Esophagus (tissue), 2 donors: ENCODE measurements around the gene CA11. TPM values are rescaled to one million over a fixed set of nuclear protein-coding genes. Genes with fewer than 3 reads are reported as not detected.

ENCODE experiments used
- H3K27ac ChIP-seq, 2 donors: one replicate each; pipeline ENCODE4 v1.5.1; 2013; ENCODE audit warnings: low read depth in 2 of 2, mild to moderate bottlenecking in 2 of 2, inconsistent platforms in 1 of 2, low read length in 1 of 2, moderate library complexity in 1 of 2
- H3K27me3 ChIP-seq, 2 donors: one replicate each; pipeline ENCODE4 v1.6.1; 2013; ENCODE audit warnings: low read length in 2 of 2, control low read depth in 1 of 2, mild to moderate bottlenecking in 1 of 2; ENCODE audit not compliant: insufficient read depth in 2 of 2, control insufficient read depth in 1 of 2
- H3K36me3 ChIP-seq, 2 donors: one replicate each; pipeline ENCODE4 v1.6.1; 2013; ENCODE audit warnings: low read length in 1 of 2; ENCODE audit not compliant: control insufficient read depth in 2 of 2, insufficient read depth in 2 of 2
- H3K4me1 ChIP-seq, 2 donors: one replicate each; pipeline ENCODE4 v1.6.1; 2013; ENCODE audit warnings: low read length in 1 of 2; ENCODE audit not compliant: control insufficient read depth in 2 of 2, insufficient read depth in 2 of 2
- H3K4me3 ChIP-seq, 2 donors: one replicate each; pipeline ENCODE4 v1.5.1; 2013; ENCODE audit warnings: low read length in 2 of 2, mild to moderate bottlenecking in 2 of 2, low read depth in 1 of 2, moderate library complexity in 1 of 2
- H3K9me3 ChIP-seq, 2 donors: one replicate each; pipeline ENCODE4 v1.6.1; 2013; ENCODE audit warnings: mild to moderate bottlenecking in 2 of 2, low read depth in 1 of 2, low read length in 1 of 2, moderate library complexity in 1 of 2; ENCODE audit not compliant: control insufficient read depth in 2 of 2, insufficient read depth in 1 of 2
- WGBS, 2 donors: extraction: QIAGEN DNeasy Blood & Tissue Kit; methylation state at CpG; one replicate each; pipeline ENCODE4 v1.1.7; 2013; 5-methylcytosine and 5-hydroxymethylcytosine counted together
- polyA plus RNA-seq, 2 donors: library from polyadenylated mRNA; stranded (reverse); fragments of 200-250 nt; gene quantifications; one replicate each; pipeline ENCODE4 v1.2.3, GENCODE V29; 2013
- donor health status: healthy with polysubstance abuse.
- donor health status: Bipolar disorder and iron deficiency.

Gene CA11
- polyA plus RNA-seq, 2 donors: 6.8 to 12.7 TPM

DNA sequence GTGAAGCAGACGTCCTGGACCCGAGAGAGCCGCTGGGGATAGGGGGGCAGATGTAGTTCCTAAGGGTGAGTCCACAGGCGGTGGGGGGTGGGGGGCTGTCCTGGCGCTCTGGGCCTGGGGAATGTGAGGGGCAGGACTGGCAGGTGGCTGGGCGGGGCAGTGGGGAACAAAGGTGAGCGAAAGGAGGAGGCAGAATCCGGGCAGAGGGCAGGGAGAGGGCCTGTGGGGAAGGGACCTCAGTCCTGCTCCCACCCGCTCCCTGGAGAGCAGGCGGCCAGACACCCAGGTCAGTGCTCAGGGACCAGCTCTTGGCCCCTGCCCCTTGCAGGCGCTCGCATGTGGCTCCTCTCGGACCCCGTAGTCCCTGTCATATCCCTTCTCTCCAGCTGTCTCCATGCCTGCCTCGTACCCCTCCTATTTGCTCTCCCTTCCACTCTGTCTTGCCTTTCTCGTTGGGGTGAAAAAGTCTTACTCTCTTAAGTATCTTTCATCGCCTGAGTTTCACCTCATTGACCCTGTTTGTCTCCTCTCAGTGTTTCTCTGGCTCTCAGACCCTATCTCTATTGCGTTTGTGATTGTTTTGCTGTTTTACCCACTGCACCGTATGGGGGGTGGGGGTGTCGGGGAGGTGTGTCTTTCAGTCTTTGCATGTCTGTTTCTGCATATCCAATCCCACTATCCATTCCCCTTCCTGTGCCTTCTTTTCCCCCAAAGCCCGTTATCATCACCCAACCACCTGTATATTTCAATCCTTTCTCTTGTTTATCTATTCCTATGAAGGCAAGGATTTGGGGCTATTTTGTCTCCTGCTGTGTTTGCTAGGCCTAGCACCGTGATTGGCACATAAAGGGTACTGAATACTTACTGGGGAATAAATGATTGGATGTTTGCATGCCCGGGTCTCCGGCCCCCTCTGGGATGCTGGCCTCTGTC, 20.9 kb downstream of the CA11 start:
- Histone ChIP-seq H3K4me3 (no peak overlapping the region), H3K9me3 (no peaks in the 10 kb centered on the region), H3K27ac (peak overlapping the region; percentile 69 to 88), H3K4me1 (peaks cover 0 to 17% of the 10 kb centered on the region in 2 donors), H3K27me3 (no peaks in the 10 kb centered on the region), H3K36me3 (peaks cover 0 to 6% of the 10 kb centered on the region in 2 donors)
- WGBS, 2 donors: 51% methylated on average over 24 of the region's 24 CpGs

DNA sequence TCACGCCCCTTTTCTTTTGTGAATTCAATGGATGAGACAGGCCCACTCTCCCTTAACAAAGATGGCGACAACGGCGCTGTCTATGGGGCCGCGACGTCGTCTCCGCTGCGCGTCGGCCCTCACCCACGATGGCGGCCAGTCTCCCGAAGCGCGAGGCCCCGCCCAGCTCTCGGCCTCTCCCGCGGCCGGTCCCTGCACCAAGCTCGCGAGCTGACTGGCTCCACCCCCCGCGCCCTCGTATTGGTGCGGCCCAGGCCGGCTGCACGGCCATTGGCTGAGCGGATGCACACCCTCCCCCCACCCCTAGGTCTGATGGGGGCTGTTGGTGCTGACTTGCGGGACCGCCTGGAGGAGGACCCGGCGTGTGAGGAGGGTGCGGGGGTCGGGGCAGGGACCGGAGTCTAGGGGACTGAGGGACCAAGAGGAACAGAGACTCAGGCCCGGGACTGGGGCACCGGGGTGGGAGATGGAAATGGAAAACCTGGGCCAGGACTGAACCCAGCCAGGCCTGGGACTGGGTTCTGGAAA, 21.9 kb downstream of the CA11 start:
- Histone ChIP-seq H3K9me3 (no peaks in the 10 kb centered on the region), H3K4me1 (peaks cover 0 to 14% of the 10 kb centered on the region in 2 donors), H3K4me3 (peak overlapping the region; percentile 48 to 53), H3K27me3 (no peaks in the 10 kb centered on the region), H3K36me3 (peaks cover 0 to 2% of the 10 kb centered on the region in 2 donors), H3K27ac (peak overlapping the region; percentile 79 to 88)
- 1% methylated on average over 40 of the region's 40 CpGs for WGBS, 2 donors

DNA sequence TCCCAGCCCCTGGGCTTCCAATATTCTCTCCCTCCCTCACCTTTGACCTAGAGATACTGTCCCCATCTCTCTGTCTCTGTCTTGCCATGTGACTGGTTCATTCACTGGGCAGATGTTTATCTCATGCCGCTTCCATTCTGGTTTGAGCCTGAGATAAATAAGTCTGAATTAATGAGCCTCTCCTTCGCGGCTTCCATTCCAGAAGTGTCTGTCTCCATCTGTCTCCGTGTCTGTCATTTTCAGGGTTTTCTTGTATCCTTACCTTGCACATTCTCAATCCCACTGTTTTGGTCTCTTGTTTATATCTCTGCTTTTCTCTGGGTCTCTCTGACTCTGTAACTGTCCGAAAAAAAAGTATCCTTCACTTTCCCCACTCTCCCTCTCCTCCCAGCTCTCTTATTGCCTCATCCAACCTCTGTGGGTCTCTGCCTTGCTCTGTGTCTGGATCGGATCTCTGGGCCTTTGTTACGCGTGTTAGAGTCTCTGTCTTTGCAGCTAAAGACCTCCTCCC, 22.4 kb downstream of the CA11 start:
- WGBS, 2 donors: 18 to 21% methylated on average over 8 of the region's 8 CpGs
- H3K4me3 ChIP-seq: peak overlapping the region; percentile 23 to 48
- no peaks in the 10 kb centered on the region for H3K27me3 ChIP-seq
- peaks cover 0 to 14% of the 10 kb centered on the region in 2 donors for H3K4me1 ChIP-seq
- H3K27ac ChIP-seq: peak overlapping the region; percentile 79 to 88
- peaks cover 0 to 2% of the 10 kb centered on the region in 2 donors for H3K36me3 ChIP-seq
- H3K9me3 ChIP-seq: no peaks in the 10 kb centered on the region

DNA sequence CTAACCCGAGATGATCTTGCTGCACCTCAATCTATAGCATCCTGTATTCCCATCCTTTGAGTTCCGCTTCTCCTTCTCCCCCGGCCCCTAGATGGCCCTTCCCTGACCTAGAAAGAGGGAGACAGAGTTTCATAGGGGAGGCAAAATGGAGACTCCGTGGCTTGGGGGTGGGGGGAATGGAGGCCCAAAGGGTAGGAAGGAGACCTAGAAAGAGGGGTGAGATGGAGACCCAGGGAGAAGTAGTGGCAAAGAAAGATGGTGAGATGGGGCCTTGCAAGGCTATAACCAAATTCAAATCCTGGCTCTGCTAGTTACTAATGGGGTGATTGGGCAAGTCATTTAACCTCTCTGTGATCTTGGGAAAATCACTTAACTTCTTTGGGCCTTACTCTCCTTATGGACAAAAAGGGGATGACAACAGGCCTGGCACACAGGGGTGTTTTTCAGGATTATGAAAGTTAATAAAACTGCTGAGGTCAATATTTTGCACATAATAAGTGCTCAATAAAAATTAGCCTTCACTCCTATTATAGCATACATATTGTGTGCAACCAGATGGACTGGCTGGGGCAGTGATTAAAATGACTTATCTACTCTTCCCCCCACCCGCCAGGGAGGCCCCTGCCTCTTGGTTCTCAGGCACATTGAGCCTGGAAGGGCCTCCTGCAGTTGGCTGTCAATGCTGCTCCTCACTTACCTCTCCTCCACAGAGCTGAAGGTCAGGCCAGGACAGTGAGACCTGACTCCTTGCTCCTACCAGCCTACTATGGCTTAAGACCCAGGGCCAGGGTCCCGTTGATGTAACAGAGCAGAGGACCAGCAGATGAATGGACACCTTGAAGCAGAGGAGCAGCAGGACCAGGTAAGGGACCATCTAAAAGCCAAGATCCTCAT, 26.0 kb downstream of the CA11 start:
- 27 to 30% methylated on average over 6 of the region's 6 CpGs for WGBS, 2 donors
- H3K27me3 ChIP-seq: no peaks in the 10 kb centered on the region
- peaks cover 0 to 22% of the 10 kb centered on the region in 2 donors for H3K4me1 ChIP-seq
- peak overlapping the region; percentile 48 to 91 for H3K4me3 ChIP-seq
- no peaks in the 10 kb centered on the region for H3K9me3 ChIP-seq
- peak overlapping the region; percentile 93 to 98 for H3K27ac ChIP-seq
- peaks cover 11 to 28% of the 10 kb centered on the region in 2 donors for H3K36me3 ChIP-seq

DNA sequence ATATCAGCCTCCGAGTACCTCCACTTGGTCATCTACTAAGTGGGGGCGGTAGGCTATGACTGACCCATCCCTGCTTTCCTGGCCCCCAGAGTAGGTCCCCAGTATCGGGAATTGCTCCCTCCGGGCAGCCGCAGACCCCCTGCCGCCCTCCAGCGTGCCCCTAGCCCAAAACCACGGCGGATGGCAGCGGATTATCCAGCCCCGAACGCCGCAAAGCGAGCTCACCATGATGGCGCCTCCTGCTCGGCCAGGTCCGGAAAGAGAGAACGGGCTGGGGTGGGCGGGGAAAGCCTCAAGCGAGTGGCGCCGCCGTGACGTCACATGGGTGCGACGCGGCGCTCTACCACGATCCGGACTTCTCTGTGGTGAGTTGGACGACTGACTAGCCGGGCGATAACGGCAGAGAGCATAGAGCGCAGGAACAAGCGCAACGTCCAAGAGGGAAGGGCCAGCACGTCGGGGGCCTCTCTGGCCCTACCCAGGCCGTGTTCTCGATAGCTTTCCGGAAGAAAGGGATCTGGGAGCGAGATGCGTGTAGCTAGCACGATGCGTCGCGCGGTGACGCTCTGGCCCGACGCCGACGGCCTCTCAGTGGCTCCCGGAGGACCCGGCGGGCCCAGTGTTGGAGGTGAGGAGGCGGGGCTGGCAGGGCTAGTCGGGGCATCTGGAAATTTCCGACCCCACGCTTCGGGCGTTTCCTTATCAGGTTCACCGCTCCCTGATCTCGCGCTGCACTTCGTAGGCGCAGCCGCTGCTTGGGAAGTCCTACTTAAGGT, 26.9 kb downstream of the CA11 start, which contains the start of the genes RPL18 and SPHK2:
TSS of gene RPL18 (minus strand) at position 263 of the 776 bp plus-strand sequence. CDS start at position 228, 35 bp downstream.
TSS of gene SPHK2 (plus strand) at position 591 of the 776 bp plus-strand sequence. CDS start 1,009 bp downstream, outside the sequence.
- Histone ChIP-seq H3K27ac (peak within 1 kb of the TSS; percentile 93 to 98), H3K36me3 (peaks cover 11 to 28% of the 10 kb centered on the region in 2 donors), H3K27me3 (no peaks in the 10 kb centered on the region), H3K4me3 (peak within 1 kb of the TSS; percentile 85 to 91), H3K9me3 (no peaks in the 10 kb centered on the region), H3K4me1 (peaks cover 0 to 23% of the 10 kb centered on the region in 2 donors)
- WGBS, 2 donors: 0% methylated on average over 69 of the region's 69 CpGs

DNA sequence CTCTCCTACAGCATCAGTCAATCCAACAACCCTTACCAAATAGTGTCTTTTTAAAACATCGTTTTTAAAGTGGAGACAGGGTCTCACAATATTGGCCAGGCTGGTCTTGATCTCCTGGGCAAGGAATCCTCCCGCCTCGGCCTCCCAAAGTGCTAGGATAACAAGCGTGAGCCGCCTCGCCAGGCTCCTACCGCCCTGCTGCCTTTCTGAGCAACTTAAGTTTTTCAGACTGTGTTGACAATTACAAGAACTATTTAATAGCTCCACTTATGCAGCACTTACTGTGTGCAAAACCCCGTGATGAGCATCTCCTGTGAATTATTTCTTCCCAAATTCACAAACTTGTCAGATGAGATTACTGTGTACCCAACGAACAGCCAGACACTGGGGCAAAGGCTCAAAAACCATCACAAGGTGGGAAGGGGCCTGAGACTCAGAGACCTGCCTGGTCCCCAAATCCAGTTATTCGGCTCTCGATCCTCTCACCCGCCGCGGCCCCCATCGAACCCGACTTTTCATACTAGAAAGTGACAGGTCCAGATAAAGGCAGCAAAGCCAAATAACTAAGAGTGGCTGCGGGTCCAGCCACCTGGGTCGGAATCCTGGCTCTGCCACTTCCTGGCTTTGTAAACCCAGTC, 27.6 kb downstream of the CA11 start:
- WGBS, 2 donors: 1 to 2% methylated on average over 18 of the region's 18 CpGs

DNA sequence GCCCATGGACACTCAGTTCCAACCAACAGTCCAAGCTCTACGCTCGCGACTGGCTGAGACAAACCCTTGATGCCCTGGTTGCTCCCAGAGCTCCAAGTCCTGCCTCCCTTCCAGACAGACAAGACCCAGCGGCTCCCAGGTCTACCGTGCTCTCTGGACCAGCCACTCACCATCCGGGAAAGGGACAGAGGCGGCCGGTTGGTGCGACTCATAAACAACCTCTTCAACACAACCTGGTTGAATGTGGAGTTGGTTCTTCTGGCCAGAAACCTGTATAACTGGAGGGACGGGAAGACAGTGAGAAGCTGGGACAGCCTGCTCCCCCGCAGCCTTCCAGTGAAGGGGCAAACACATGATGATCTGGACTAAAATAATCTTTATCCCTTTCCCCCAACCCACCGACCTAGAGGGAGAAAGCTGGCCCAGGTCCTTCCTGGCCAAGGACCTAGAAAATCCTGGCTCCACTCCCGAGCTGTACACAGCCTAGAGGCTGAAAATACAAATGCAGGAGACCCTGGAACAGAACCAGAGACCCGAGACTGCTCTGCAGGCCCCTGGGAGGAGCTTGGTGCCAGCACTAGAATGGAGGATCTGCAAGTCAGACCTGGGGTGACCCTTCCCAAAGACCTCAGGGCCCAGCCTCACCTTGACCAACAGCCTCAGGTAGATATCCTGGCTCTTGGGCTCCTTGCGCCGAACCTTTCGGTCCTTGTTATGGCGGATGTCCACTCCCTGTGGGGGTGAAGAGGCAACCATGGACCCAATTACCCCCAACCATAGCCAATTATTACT, 28.6 kb downstream of the CA11 start:
- Histone ChIP-seq H3K27me3 (no peaks in the 10 kb centered on the region), H3K36me3 (peaks cover 11 to 28% of the 10 kb centered on the region in 2 donors), H3K4me3 (peak overlapping the region; percentile 85 to 91), H3K9me3 (no peaks in the 10 kb centered on the region), H3K4me1 (peaks cover 0 to 31% of the 10 kb centered on the region in 2 donors), H3K27ac (peak overlapping the region; percentile 88 to 93)
- 38% methylated on average over 18 of the region's 18 CpGs for WGBS, 2 donors

More for the DNA sequence above, 27.6 kb downstream of the CA11 start:
- peak overlapping the region; percentile 85 to 91 for H3K4me3 ChIP-seq
- peak overlapping the region; percentile 93 to 98 for H3K27ac ChIP-seq
- H3K27me3 ChIP-seq: no peaks in the 10 kb centered on the region
- H3K9me3 ChIP-seq: no peaks in the 10 kb centered on the region
- peaks cover 11 to 28% of the 10 kb centered on the region in 2 donors for H3K36me3 ChIP-seq
- H3K4me1 ChIP-seq: peaks cover 0 to 30% of the 10 kb centered on the region in 2 donors
